DND-41 (cell line): ENCODE results near the gene ARHGEF25.

ENCODE experiments used
- ATAC-seq: fragments of 200-7000 bp; cut with Tn5 transposase; 3 replicates; pipeline ENCODE4 v1.9.1; 2021; ENCODE audit warnings: low read depth; ENCODE audit not compliant: insufficient read depth
- DNase-seq: peaks from one replicate; pipeline ENCODE4 v3.0.0-alpha.2; 2020
- H2AFZ ChIP-seq: 2 replicates; pipeline ENCODE4 v1.6.0; 2012; ENCODE audit warnings: low read depth, low read length
- H3K27ac ChIP-seq: 2 replicates; pipeline ENCODE4 v1.5.1; 2012; ENCODE audit warnings: low read length, inconsistent platforms
- H3K27me3 ChIP-seq: fragments of 200-600 bp; sonication (generic); 2 replicates; pipeline ENCODE4 v1.6.0; 2012; ENCODE audit warnings: low read length, mild to moderate bottlenecking, inconsistent platforms; ENCODE audit not compliant: insufficient read depth, poor library complexity
- H3K36me3 ChIP-seq: 2 replicates; pipeline ENCODE4 v1.5.1; 2012; ENCODE audit warnings: low read length, inconsistent platforms; ENCODE audit not compliant: insufficient read depth
- H3K4me1 ChIP-seq: 2 replicates; pipeline ENCODE4 v1.5.1; 2012; ENCODE audit warnings: mild to moderate bottlenecking, low read length; ENCODE audit not compliant: insufficient read depth
- H3K4me2 ChIP-seq: 2 replicates; pipeline ENCODE4 v1.6.0; 2012; ENCODE audit warnings: mild to moderate bottlenecking, moderate library complexity, low read length, inconsistent platforms; ENCODE audit not compliant: insufficient read depth
- H3K4me3 ChIP-seq, 2 experiments: fragments of 200-600 bp in 1 of 2; shearing (Covaris generic) in 1 of 2; 2 replicates each; pipeline ENCODE4 v1.5.1; 2012 to 2016; ENCODE audit warnings: inconsistent platforms in 2 of 2, low read length in 2 of 2, mild to moderate bottlenecking in 2 of 2, low read depth in 1 of 2, moderate library complexity in 1 of 2
- H3K79me2 ChIP-seq: 2 replicates; pipeline ENCODE4 v1.6.0; 2012; ENCODE audit warnings: low read length, inconsistent platforms; ENCODE audit not compliant: insufficient read depth
- H3K9ac ChIP-seq: 2 replicates; pipeline ENCODE4 v1.6.0; 2012; ENCODE audit warnings: low read depth, mild to moderate bottlenecking, inconsistent platforms, low read length, moderate library complexity
- H3K9me3 ChIP-seq: 2 replicates; pipeline ENCODE4 v1.5.1; 2012; ENCODE audit warnings: low read length, moderate library complexity, mild to moderate bottlenecking, inconsistent platforms; ENCODE audit not compliant: insufficient read depth, severe bottlenecking
- H4K20me1 ChIP-seq: 2 replicates; pipeline ENCODE4 v1.6.0; 2012; ENCODE audit warnings: low read length; ENCODE audit not compliant: insufficient read depth
- CTCF ChIP-seq: IDR thresholded peaks from 2 replicates; pipeline ENCODE4 v1.5.1; 2012; ENCODE audit warnings: borderline replicate concordance, low read length, moderate library complexity, mild to moderate bottlenecking; ENCODE audit not compliant: poor library complexity, severe bottlenecking; ENCODE audit errors: extremely low read depth
- EZH2 ChIP-seq: IDR thresholded peaks from 3 replicates; pipeline ENCODE4 v1.6.1; 2012; ENCODE audit warnings: borderline replicate concordance, low read depth, mild to moderate bottlenecking, moderate library complexity, low read length, inconsistent platforms; ENCODE audit not compliant: severe bottlenecking

The ARHGEF25 gene

GRCh38 chr12:57592551-57593165, 18.6 kb upstream of the ARHGEF25 start:
- no peak overlapping the region for H2AFZ ChIP-seq
- no peaks in the 10 kb centered on the region for H3K27me3 ChIP-seq
- DNase-seq = no peak
- H3K36me3 ChIP-seq = peaks cover 33% of the 10 kb centered on the region; the same call in 1 of the 2 replicates
- no peaks in the 10 kb centered on the region; the same call in 1 of the 2 replicates for H4K20me1 ChIP-seq
- no peaks in the 10 kb centered on the region for H3K9me3 ChIP-seq
- peaks cover 35% of the 10 kb centered on the region for H3K4me1 ChIP-seq
- peaks cover 26% of the 10 kb centered on the region for H3K79me2 ChIP-seq
- peak overlapping the region; percentile 7; the same call in 1 of the 2 replicates for H3K9ac ChIP-seq
- peak overlapping the region in 1 of 2 experiments; percentile 90; a peak in 1 of 4 replicates for H3K4me3 ChIP-seq
- TF ChIP-seq EZH2 = no peak
- TF ChIP-seq CTCF = no peak
- peak overlapping the region; percentile 92 for H3K4me2 ChIP-seq
- H3K27ac ChIP-seq = no peak overlapping the region
- no peak for ATAC-seq

GRCh38 chr12:57593187-57593586, 18.0 kb upstream of the ARHGEF25 start:
- H3K79me2 ChIP-seq = peaks cover 26% of the 10 kb centered on the region
- no peak overlapping the region for H2AFZ ChIP-seq
- H3K27me3 ChIP-seq = no peaks in the 10 kb centered on the region
- H3K9ac ChIP-seq = no peak overlapping the region
- no peak overlapping the region for H3K4me3 ChIP-seq
- no peak for ATAC-seq
- no peaks in the 10 kb centered on the region; the same call in 1 of the 2 replicates for H4K20me1 ChIP-seq
- peaks cover 35% of the 10 kb centered on the region for H3K4me1 ChIP-seq
- H3K4me2 ChIP-seq = peak overlapping the region; percentile 92; the same call in 1 of the 2 replicates
- H3K36me3 ChIP-seq = peaks cover 36% of the 10 kb centered on the region; the same call in 1 of the 2 replicates
- DNase-seq = no peak
- TF ChIP-seq CTCF = no peak
- no peak for TF ChIP-seq EZH2
- no peak overlapping the region for H3K27ac ChIP-seq
- H3K9me3 ChIP-seq = no peaks in the 10 kb centered on the region

GRCh38 chr12:57600395-57600794, 10.8 kb upstream of the ARHGEF25 start:
- no peak for TF ChIP-seq CTCF
- TF ChIP-seq EZH2 = no peak
- H3K36me3 ChIP-seq = peaks cover 63% of the 10 kb centered on the region; the same call in 1 of the 2 replicates

More at GRCh38 chr12:57600395-57600794, 10.8 kb upstream of the ARHGEF25 start:
- no peak overlapping the region for H3K4me3 ChIP-seq
- ATAC-seq (no peak), DNase-seq (no peak)
- no peak overlapping the region for H3K4me2 ChIP-seq
- no peak overlapping the region for H3K27ac ChIP-seq
- H4K20me1 ChIP-seq = no peaks in the 10 kb centered on the region
- H3K9ac ChIP-seq = no peak overlapping the region
- no peaks in the 10 kb centered on the region for H3K79me2 ChIP-seq
- H3K4me1 ChIP-seq = peaks cover 17% of the 10 kb centered on the region
- no peaks in the 10 kb centered on the region for H3K27me3 ChIP-seq
- H2AFZ ChIP-seq = no peak overlapping the region
- H3K9me3 ChIP-seq = no peaks in the 10 kb centered on the region
